ENCODE data around the gene EVL.

The EVL gene

GRCh38 chr14:100190126-100190525, 124.9 kb downstream of the EVL start:
- no peak overlapping the region for H3K4me2 ChIP-seq (ENCODE audit: low read length)
- no peak overlapping the region for H2AFZ ChIP-seq (ENCODE audit: low read depth, low read length)
- H3K4me3 ChIP-seq (ENCODE audit: low read length) = no peak overlapping the region
- H3K36me3 ChIP-seq (replicated peaks; ENCODE audit: low read depth, low read length) = no peaks in the 10 kb centered on the region
- peaks cover 9% of the 10 kb centered on the region for H3K4me1 ChIP-seq (ENCODE audit: low read length)
- no peaks in the 10 kb centered on the region for H3K27me3 ChIP-seq (ENCODE audit: low read depth, low read length)
- no peak for TF ChIP-seq EZH2phosphoT487 (IDR thresholded peaks at IDR 0.05; ENCODE audit: low read depth)
- no peak for TF ChIP-seq CTCF (IDR thresholded peaks at IDR 0.05; ENCODE audit: low read depth, low read length)
- H4K20me1 ChIP-seq (ENCODE audit: insufficient read depth, low read length) = no peaks in the 10 kb centered on the region
- H3K9ac ChIP-seq (ENCODE audit: low read length) = no peak overlapping the region
- no peak overlapping the region for H3K27ac ChIP-seq (ENCODE audit: low read length)
- no peaks in the 10 kb centered on the region for H3K9me3 ChIP-seq (ENCODE audit: insufficient read depth, low read length)
- H3K79me2 ChIP-seq (ENCODE audit: low read length) = peaks cover 4% of the 10 kb centered on the region; the same call in 1 of the 2 replicates

GRCh38 chr14:100191584-100192249, 126.5 kb downstream of the EVL start:
- H3K36me3 ChIP-seq (replicated peaks; ENCODE audit: low read depth, low read length) = no peaks in the 10 kb centered on the region
- TF ChIP-seq EZH2phosphoT487 (IDR thresholded peaks at IDR 0.05; ENCODE audit: low read depth) = no peak
- no peak for TF ChIP-seq CTCF (IDR thresholded peaks at IDR 0.05; ENCODE audit: low read depth, low read length)
- H3K79me2 ChIP-seq (ENCODE audit: low read length) = peaks cover 4% of the 10 kb centered on the region; the same call in 1 of the 2 replicates
- H4K20me1 ChIP-seq (ENCODE audit: insufficient read depth, low read length) = no peaks in the 10 kb centered on the region
- H3K27ac ChIP-seq (ENCODE audit: low read length) = no peak overlapping the region
- H3K9me3 ChIP-seq (ENCODE audit: insufficient read depth, low read length) = no peaks in the 10 kb centered on the region
- peak overlapping the region; percentile 95 for H3K4me2 ChIP-seq (ENCODE audit: low read length)
- peaks cover 9% of the 10 kb centered on the region for H3K4me1 ChIP-seq (ENCODE audit: low read length)
- H3K4me3 ChIP-seq (ENCODE audit: low read length) = peak overlapping the region; percentile 90
- H3K27me3 ChIP-seq (ENCODE audit: low read depth, low read length) = no peaks in the 10 kb centered on the region
- H3K9ac ChIP-seq (ENCODE audit: low read length) = peak overlapping the region; percentile 94
- no peak overlapping the region for H2AFZ ChIP-seq (ENCODE audit: low read depth, low read length)

- no peaks in the 10 kb centered on the region for H3K27me3 ChIP-seq (ENCODE audit: low read depth, low read length)
- peaks cover 9% of the 10 kb centered on the region for H3K4me1 ChIP-seq (ENCODE audit: low read length)
- peak overlapping the region; percentile 67 for H3K27ac ChIP-seq (ENCODE audit: low read length)
- no peaks in the 10 kb centered on the region for H4K20me1 ChIP-seq (ENCODE audit: insufficient read depth, low read length)
- H3K36me3 ChIP-seq (replicated peaks; ENCODE audit: low read depth, low read length) = no peaks in the 10 kb centered on the region
- no peaks in the 10 kb centered on the region for H3K9me3 ChIP-seq (ENCODE audit: insufficient read depth, low read length)
- peak overlapping the region; percentile 94 for H3K9ac ChIP-seq (ENCODE audit: low read length)
- TF ChIP-seq CTCF (IDR thresholded peaks at IDR 0.05; ENCODE audit: low read depth, low read length) (no peak), EZH2phosphoT487 (IDR thresholded peaks at IDR 0.05; ENCODE audit: low read depth) (no peak)
- peaks cover 4% of the 10 kb centered on the region; the same call in 1 of the 2 replicates for H3K79me2 ChIP-seq (ENCODE audit: low read length)
- H2AFZ ChIP-seq (ENCODE audit: low read depth, low read length) = peak overlapping the region; percentile 62
- H3K4me3 ChIP-seq (ENCODE audit: low read length) = peak overlapping the region; percentile 90
- peak overlapping the region; percentile 95 for H3K4me2 ChIP-seq (ENCODE audit: low read length)
Observed at GRCh38 chr14:100192250-100192671, 127.0 kb downstream of the EVL start.

- Histone ChIP-seq H3K36me3 (replicated peaks; ENCODE audit: low read depth, low read length) (no peaks in the 10 kb centered on the region), H2AFZ (ENCODE audit: low read depth, low read length) (peak overlapping the region; percentile 78), H3K4me2 (ENCODE audit: low read length) (peak overlapping the region; percentile 97), H3K4me1 (ENCODE audit: low read length) (peaks cover 9% of the 10 kb centered on the region), H3K27me3 (ENCODE audit: low read depth, low read length) (no peaks in the 10 kb centered on the region), H3K9me3 (ENCODE audit: insufficient read depth, low read length) (no peaks in the 10 kb centered on the region), H3K79me2 (ENCODE audit: low read length) (peaks cover 4% of the 10 kb centered on the region; the same call in 1 of the 2 replicates), H4K20me1 (ENCODE audit: insufficient read depth, low read length) (no peaks in the 10 kb centered on the region), H3K4me3 (ENCODE audit: low read length) (peak overlapping the region; percentile 90), H3K27ac (ENCODE audit: low read length) (peak overlapping the region; percentile 67), H3K9ac (ENCODE audit: low read length) (peak overlapping the region; percentile 94)
- TF ChIP-seq EZH2phosphoT487 (IDR thresholded peaks at IDR 0.05; ENCODE audit: low read depth) = no peak
- peak; percentile 69 for TF ChIP-seq CTCF (IDR thresholded peaks at IDR 0.05; ENCODE audit: low read depth, low read length)
Observed at GRCh38 chr14:100192672-100193416, 127.6 kb downstream of the EVL start.
